GM20000 (cell line): ENCODE measurements around the gene SLC22A25.
A peak's percentile ranks its signal among the peaks of the same experiment; 100 is the strongest.

Experiments
- DNase-seq: peaks from one replicate; pipeline ENCODE4 v3.0.0; 2012; ENCODE audit warnings: low spot score
- TF ChIP-seq, protein P1 (sequence below): IDR thresholded peaks from 2 replicates; pipeline ENCODE4 v1.5.1; 2012; ENCODE audit warnings: mild to moderate bottlenecking, control low read depth; ENCODE audit errors: extremely low read depth, missing control alignments

Gene SLC22A25

DNA sequence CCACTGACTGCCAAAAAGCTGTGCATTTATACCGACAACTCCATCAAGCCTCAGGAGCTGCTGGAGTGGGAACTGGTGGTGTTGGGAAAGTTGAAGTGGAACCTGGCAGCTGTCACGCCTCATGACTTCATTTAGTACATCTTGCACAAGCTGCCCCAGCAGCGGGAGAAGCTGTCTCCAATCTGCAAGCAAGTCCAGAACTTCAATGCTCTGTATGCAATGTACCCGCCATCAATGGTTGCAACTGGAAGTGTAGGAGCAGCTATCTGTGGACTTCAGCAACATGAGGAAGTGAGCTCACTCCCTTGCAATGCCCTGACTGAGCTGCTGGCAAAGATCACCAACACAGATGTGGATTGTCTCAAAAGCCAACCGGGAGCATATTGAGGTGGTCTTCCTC is at the start of gene SLC22A25:
SLC22A25 (minus strand) TSS at position 67 of the 400 bp plus-strand sequence. CDS start 13,947 bp downstream, outside the sequence.
- TF ChIP-seq, protein P1, sequence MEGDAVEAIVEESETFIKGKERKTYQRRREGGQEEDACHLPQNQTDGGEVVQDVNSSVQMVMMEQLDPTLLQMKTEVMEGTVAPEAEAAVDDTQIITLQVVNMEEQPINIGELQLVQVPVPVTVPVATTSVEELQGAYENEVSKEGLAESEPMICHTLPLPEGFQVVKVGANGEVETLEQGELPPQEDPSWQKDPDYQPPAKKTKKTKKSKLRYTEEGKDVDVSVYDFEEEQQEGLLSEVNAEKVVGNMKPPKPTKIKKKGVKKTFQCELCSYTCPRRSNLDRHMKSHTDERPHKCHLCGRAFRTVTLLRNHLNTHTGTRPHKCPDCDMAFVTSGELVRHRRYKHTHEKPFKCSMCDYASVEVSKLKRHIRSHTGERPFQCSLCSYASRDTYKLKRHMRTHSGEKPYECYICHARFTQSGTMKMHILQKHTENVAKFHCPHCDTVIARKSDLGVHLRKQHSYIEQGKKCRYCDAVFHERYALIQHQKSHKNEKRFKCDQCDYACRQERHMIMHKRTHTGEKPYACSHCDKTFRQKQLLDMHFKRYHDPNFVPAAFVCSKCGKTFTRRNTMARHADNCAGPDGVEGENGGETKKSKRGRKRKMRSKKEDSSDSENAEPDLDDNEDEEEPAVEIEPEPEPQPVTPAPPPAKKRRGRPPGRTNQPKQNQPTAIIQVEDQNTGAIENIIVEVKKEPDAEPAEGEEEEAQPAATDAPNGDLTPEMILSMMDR: no peak
- DNase-seq: no peak

DNA sequence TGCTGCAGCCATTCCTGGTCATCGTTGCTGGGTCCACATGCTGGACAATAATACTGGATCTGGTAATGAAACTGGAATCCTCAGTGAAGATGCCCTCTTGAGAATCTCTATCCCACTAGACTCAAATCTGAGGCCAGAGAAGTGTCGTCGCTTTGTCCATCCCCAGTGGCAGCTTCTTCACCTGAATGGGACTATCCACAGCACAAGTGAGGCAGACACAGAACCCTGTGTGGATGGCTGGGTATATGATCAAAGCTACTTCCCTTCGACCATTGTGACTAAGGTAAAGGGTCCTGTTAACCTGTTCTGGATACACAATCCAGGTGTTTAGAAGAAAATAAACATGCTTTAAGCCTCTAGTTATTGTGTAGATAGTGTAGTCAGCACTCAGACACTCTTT is 46.9 kb upstream of the SLC22A25 start:
- no peak for DNase-seq
- TF ChIP-seq, protein P1: no peak

GRCh38 chr11:63289658-63290057 is 46.3 kb upstream of the SLC22A25 start:
- TF ChIP-seq, protein P1: no peak
- DNase-seq: no peak

GRCh38 chr11:63282579-63282978 is 39.2 kb upstream of the SLC22A25 start:
- DNase-seq: no peak
- TF ChIP-seq, protein P1: no peak

DNA sequence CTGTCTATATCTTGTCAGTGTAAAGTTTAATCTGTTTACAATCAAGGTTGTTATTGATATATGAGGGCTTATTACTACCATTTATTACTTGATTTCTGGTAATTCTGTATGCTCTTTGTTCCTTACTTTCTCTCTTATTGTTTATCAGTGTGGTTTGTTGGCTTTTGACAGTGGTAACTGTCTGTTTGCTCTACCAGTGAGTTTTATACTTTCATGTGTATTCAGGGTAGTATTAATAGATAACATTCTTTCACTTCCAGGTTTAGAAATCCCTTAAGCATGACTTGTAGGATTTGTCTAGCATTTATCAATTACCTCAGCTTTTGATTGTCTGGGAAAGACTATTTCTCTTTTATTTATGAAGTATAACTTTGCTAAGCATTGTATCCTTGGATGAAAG is 37.5 kb upstream of the SLC22A25 start:
- no peak for DNase-seq
- TF ChIP-seq, protein P1: no peak

GRCh38 chr11:63277345-63277943 is 34.0 kb upstream of the SLC22A25 start:
- peak; percentile 7 for DNase-seq
- TF ChIP-seq, protein P1: no peak

DNA sequence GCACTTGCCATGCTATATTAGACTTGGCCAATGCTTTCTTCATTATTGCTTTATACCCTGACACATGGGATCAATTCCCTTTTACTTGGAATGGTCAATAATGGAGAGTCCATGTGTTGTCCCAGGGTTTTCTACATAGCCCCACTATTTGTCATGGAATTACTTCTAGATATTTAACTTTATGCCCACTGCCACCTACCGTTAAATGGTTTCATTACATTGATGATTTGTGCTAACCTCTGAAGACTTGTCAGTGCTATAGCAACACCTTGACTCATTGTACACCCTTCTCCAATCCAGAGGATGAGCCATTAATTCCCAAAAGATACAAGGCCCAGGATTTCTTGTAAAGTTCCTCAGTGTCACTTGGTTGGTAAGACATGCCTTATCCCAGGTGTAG is 31.4 kb upstream of the SLC22A25 start:
- no peak for DNase-seq
- TF ChIP-seq, protein P1: no peak
